Smooth muscle cell (in vitro differentiated cells): ENCODE data around the gene NKIRAS1. TPM values are rescaled to one million over a fixed set of nuclear protein-coding genes. Genes with fewer than 3 reads are reported as not detected.
A peak's percentile ranks its signal among the peaks of the same experiment; 100 is the strongest.

ENCODE experiments used
- DNase-seq: peaks from one replicate; lab custom pipeline; 2025; ENCODE audit not compliant: unreplicated experiment; lab: John Stamatoyannopoulos, UW
- H2AFZ ChIP-seq: fragments of 200-600 bp; sonication (generic); 2 replicates; pipeline ENCODE4 v1.6.0; 2016; ENCODE audit warnings: antibody characterized with exemption, low read depth, mild to moderate bottlenecking
- H3F3A ChIP-seq: fragments of 200-600 bp; sonication (generic); 2 replicates; pipeline ENCODE4 v1.6.0; 2017; ENCODE audit warnings: antibody characterized with exemption, low read depth
- H3K27ac ChIP-seq: fragments of 200-600 bp; sonication (generic); 2 replicates; pipeline ENCODE4 v1.5.1; 2016; ENCODE audit warnings: low read depth, mild to moderate bottlenecking
- H3K27me3 ChIP-seq: fragments of 200-600 bp; sonication (generic); 2 replicates; pipeline ENCODE4 v1.6.1; 2016; ENCODE audit warnings: low read depth, mild to moderate bottlenecking
- H3K36me3 ChIP-seq: fragments of 200-600 bp; sonication (generic); 2 replicates; pipeline ENCODE4 v1.5.1; 2016; ENCODE audit warnings: low read depth
- H3K4me1 ChIP-seq: fragments of 200-600 bp; sonication (generic); 2 replicates; pipeline ENCODE4 v1.5.1; 2016; ENCODE audit warnings: low read depth
- H3K4me2 ChIP-seq: fragments of 200-600 bp; sonication (generic); 2 replicates; pipeline ENCODE4 v1.6.0; 2016; ENCODE audit warnings: mild to moderate bottlenecking
- H3K4me3 ChIP-seq: fragments of 200-600 bp; sonication (generic); 2 replicates; pipeline ENCODE4 v1.5.1; 2016; ENCODE audit warnings: mild to moderate bottlenecking
- H3K79me2 ChIP-seq: fragments of 200-600 bp; sonication (generic); 2 replicates; pipeline ENCODE4 v1.6.0; 2016; ENCODE audit warnings: low read depth, mild to moderate bottlenecking
- H3K9ac ChIP-seq: fragments of 200-600 bp; sonication (generic); 2 replicates; pipeline ENCODE4 v1.6.0; 2016; ENCODE audit warnings: low read depth
- H3K9me3 ChIP-seq: fragments of 200-600 bp; sonication (generic); replicated peaks from 2 replicates; pipeline ENCODE4 v1.5.1; 2016; ENCODE audit warnings: low read depth
- H4K20me1 ChIP-seq: fragments of 200-600 bp; sonication (generic); 2 replicates; pipeline ENCODE4 v1.6.0; 2016; ENCODE audit warnings: low read depth
- WGBS: methylation state at CpG from one replicate; pipeline ENCODE4 v1.1.7; 2016; ENCODE audit warnings: low lambda C conversion rate; 5-methylcytosine and 5-hydroxymethylcytosine counted together
- polyA plus RNA-seq: library from polyadenylated mRNA; unstranded; fragments of >200 nt; fragmentation: Nextera tagmentation; extraction: Ambion mirVana; gene quantifications from 2 replicates; pipeline ENCODE4 v1.2.1, GENCODE V29; 2016
- total RNA-seq: library from RNA; depleted of rRNA; stranded (reverse); fragments of >200 nt; gene quantifications from 2 replicates; pipeline ENCODE4 v1.2.3, GENCODE V29; 2014
- TF ChIP-seq, protein P1 (sequence below): fragments of 200-600 bp; sonication (generic); IDR thresholded peaks from 2 replicates; pipeline ENCODE4 v1.5.1; 2017; ENCODE audit warnings: borderline replicate concordance, mild to moderate bottlenecking, antibody characterized with exemption; ENCODE audit not compliant: insufficient read depth, poor library complexity, severe bottlenecking

Gene NKIRAS1
- total and polyA plus RNA-seq, 2 experiments from 2014 or later = 15.3 to 17.1 TPM

DNA sequence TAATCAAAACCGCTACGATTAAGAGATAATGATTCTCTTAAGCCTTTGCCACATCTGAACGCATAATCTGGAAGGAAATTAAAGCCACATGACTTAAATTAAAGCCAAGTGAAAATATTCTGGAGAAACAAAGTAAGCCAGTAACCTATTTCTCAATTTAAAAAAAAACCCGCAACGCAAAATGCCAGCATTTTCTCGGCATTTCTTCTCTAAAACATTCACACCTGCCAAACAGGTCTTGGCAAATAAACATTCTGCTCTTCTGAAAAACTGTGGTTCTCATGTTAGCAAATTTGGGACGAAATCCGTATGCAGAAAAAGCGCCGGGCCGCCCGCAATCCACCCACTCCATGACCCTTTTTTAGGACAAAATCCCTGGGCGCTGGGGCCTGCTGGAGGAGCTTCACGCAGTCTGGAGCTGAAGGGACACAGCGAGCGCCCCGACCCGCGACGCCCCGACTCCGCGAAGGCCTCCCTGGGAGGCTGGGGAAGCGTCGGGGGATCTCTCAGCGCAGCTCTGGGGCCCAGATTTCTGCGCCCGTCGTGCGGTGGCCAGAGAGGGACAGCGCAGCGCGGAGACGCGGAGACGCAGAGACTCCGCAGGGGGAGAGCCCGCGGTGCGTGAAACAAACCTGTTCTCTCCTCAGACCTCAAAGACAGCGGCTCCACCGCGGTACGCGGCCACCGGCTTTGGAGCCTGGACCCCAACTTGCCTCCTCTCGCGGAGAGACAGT lies 471 bp downstream of the NKIRAS1 start:
- peak overlapping the region; percentile 83 for H2AFZ ChIP-seq
- TF ChIP-seq, protein P1, sequence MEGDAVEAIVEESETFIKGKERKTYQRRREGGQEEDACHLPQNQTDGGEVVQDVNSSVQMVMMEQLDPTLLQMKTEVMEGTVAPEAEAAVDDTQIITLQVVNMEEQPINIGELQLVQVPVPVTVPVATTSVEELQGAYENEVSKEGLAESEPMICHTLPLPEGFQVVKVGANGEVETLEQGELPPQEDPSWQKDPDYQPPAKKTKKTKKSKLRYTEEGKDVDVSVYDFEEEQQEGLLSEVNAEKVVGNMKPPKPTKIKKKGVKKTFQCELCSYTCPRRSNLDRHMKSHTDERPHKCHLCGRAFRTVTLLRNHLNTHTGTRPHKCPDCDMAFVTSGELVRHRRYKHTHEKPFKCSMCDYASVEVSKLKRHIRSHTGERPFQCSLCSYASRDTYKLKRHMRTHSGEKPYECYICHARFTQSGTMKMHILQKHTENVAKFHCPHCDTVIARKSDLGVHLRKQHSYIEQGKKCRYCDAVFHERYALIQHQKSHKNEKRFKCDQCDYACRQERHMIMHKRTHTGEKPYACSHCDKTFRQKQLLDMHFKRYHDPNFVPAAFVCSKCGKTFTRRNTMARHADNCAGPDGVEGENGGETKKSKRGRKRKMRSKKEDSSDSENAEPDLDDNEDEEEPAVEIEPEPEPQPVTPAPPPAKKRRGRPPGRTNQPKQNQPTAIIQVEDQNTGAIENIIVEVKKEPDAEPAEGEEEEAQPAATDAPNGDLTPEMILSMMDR = no peak
- peak overlapping the region; percentile 71 for H3K27ac ChIP-seq
- H3F3A ChIP-seq = peaks cover 21% of the 10 kb centered on the region
- H3K4me1 ChIP-seq = peaks cover 26% of the 10 kb centered on the region
- no peaks in the 10 kb centered on the region for H3K36me3 ChIP-seq
- peaks cover 56% of the 10 kb centered on the region for H4K20me1 ChIP-seq
- H3K9me3 ChIP-seq = no peaks in the 10 kb centered on the region
- H3K9ac ChIP-seq = peak overlapping the region; percentile 84
- WGBS = 2% methylated on average over 47 of the region's 48 CpGs
- peak; percentile 75 for DNase-seq
- peak overlapping the region; percentile 87 for H3K4me2 ChIP-seq
- peak overlapping the region; percentile 85 for H3K4me3 ChIP-seq
- H3K27me3 ChIP-seq = no peaks in the 10 kb centered on the region
- peaks cover 61% of the 10 kb centered on the region for H3K79me2 ChIP-seq

DNA sequence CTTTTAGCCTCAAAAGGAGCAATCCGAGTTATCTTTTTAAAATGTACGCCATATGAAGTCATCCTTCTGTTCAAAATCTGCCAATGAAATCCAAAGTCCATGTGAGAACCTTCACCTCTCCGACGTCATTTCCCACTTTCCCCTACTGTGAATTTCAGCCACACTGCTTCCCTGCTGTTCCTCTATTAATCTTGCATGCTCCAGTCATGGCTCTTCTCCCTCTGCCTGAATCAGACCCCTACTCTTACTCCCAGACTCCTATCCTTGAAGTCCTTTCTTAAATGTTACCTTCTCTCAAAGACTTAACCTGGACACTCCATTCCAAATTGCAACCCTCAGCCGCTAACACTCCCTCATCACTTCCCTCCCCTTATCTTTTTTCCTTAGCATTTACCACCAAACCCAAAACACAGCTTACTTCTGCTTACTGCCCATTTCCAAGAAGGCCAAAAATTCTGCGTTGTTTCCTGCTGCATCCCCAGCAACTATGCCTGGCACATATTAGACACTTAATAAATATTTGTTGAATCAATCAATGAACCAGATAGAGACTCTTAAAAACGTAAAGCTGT lies 1.2 kb downstream of the NKIRAS1 start:
- no peak overlapping the region for H2AFZ ChIP-seq

DNA sequence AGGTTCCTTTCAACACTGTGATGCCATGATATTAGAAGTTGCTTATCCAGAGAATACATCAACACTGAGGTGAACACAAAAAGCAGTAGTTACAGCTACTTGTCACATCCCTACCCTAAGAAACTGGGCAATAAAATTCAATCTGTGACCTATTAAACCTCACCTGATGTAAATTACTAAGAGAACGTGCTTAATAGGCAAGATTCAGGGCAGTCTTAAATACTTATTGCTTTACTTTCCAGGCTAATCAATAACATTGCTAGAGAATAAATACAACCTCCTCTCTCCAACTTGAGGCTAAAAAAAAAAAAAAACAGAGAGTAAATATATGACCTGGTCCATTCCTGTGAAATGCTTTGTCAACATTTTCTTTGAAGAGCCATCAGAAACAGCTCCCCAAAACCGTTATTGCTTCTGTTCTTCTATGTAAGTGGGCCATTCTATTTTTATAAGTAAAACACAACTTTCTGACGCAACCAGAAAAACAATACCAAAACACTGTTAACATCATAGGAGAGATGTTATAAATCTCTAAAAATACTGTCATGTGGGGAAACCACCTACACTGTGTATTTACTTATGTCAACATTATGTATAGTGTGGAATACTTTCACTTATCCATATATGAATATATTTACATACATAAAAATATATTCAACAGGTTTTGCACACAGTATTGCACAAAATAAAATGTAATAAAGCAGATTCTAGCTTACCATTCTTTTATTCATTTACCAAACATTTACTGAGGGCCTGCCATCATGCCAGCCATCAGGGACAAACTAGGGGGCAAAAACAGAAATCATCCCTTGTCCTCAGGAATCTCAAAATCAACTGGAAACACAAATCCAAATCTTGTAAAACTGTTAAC lies 2.7 kb downstream of the NKIRAS1 start:
- Histone ChIP-seq H3K27ac (no peak overlapping the region), H3K27me3 (no peaks in the 10 kb centered on the region), H3K36me3 (peaks cover 10% of the 10 kb centered on the region), H3K4me3 (no peak overlapping the region), H3K79me2 (peaks cover 62% of the 10 kb centered on the region), H4K20me1 (peaks cover 34% of the 10 kb centered on the region), H3K9me3 (no peaks in the 10 kb centered on the region), H3K4me2 (no peak overlapping the region), H3F3A (peaks cover 13% of the 10 kb centered on the region), H3K4me1 (peaks cover 26% of the 10 kb centered on the region), H3K9ac (no peak overlapping the region), H2AFZ (no peak overlapping the region)
- TF ChIP-seq, protein P1 = no peak
- DNase-seq = no peak
- 88% methylated on average over 3 of the region's 3 CpGs for WGBS

More for the DNA sequence above, 1.2 kb downstream of the NKIRAS1 start:
- H3K9me3 ChIP-seq = no peaks in the 10 kb centered on the region
- peak overlapping the region; percentile 87 for H3K4me2 ChIP-seq
- peaks cover 5% of the 10 kb centered on the region for H3K36me3 ChIP-seq
- H3F3A ChIP-seq = peaks cover 21% of the 10 kb centered on the region
- 29% methylated on average over 7 of the region's 7 CpGs for WGBS
- no peak for DNase-seq
- peaks cover 26% of the 10 kb centered on the region for H3K4me1 ChIP-seq
- H3K79me2 ChIP-seq = peaks cover 62% of the 10 kb centered on the region
- peak overlapping the region; percentile 71 for H3K27ac ChIP-seq
- H4K20me1 ChIP-seq = peaks cover 50% of the 10 kb centered on the region
- H3K27me3 ChIP-seq = no peaks in the 10 kb centered on the region
- peak overlapping the region; percentile 84 for H3K9ac ChIP-seq
- TF ChIP-seq, protein P1 = no peak
- peak overlapping the region; percentile 85 for H3K4me3 ChIP-seq
